Naive B cell (primary cell): ENCODE data around the gene CAPN13. TPM values are rescaled to one million over a fixed set of nuclear protein-coding genes. Genes with fewer than 3 reads are reported as not detected.
A peak's percentile ranks its signal among the peaks of the same experiment; 100 is the strongest.

Experiments used
- ATAC-seq, 2 donors: fragments of 150-1000 bp; cut with Tn5 transposase; 2 replicates each; pipeline ENCODE4 v1.10.0; 2021; ENCODE audit warnings: low read depth in 2 of 2, mild to moderate bottlenecking in 2 of 2, moderate library complexity in 2 of 2
- DNase-seq: peaks from one replicate; pipeline ENCODE4 v3.0.0; 2022
- H3K27ac Mint-ChIP-seq, 6 donors: one replicate each; pipeline ENCODE4 v1.8.0; 2020 to 2022; ENCODE audit warnings: mild to moderate bottlenecking in 6 of 6, mixed read lengths in 6 of 6, moderate library complexity in 5 of 6, inconsistent platforms in 2 of 6
- H3K27me3 Mint-ChIP-seq, 3 donors: one replicate each; pipeline ENCODE4 v1.8.0; 2021 to 2022; ENCODE audit warnings: mixed read lengths in 3 of 3, mild to moderate bottlenecking in 1 of 3
- H3K36me3 Mint-ChIP-seq, 2 donors: one replicate each; pipeline ENCODE4 v1.8.0; 2020 to 2022; ENCODE audit warnings: mixed read lengths in 2 of 2, inconsistent platforms in 1 of 2, mild to moderate bottlenecking in 1 of 2
- H3K4me1 Mint-ChIP-seq, 3 donors: one replicate each; pipeline ENCODE4 v1.8.0; 2020 to 2022; ENCODE audit warnings: mixed read lengths in 3 of 3, inconsistent platforms in 1 of 3, mild to moderate bottlenecking in 1 of 3, moderate library complexity in 1 of 3
- H3K4me3 Mint-ChIP-seq, 8 donors: one replicate each; pipeline ENCODE4 v1.8.0; 2020 to 2022; ENCODE audit warnings: mild to moderate bottlenecking in 8 of 8, mixed read lengths in 8 of 8, moderate library complexity in 8 of 8, inconsistent platforms in 2 of 8
- H3K9me3 Mint-ChIP-seq, 7 donors: one replicate each; pipeline ENCODE4 v1.8.0; 2020 to 2022; ENCODE audit warnings: mixed read lengths in 7 of 7, mild to moderate bottlenecking in 5 of 7, inconsistent platforms in 2 of 7, moderate library complexity in 1 of 7
- polyA plus RNA-seq, 6 donors: library from polyadenylated mRNA; unstranded; fragments of 300-500 nt; fragmentation: Illumina TruSeq; gene quantifications; one replicate each; pipeline ENCODE4 v1.2.3, GENCODE V29; 2021; ENCODE audit warnings: low read depth in 6 of 6

Gene CAPN13
- polyA plus RNA-seq, 6 donors from 2014 or later = not detected

- Mint-ChIP-seq H3K27me3 (no peaks in the 10 kb centered on the region), H3K4me3 (no peak overlapping the region), H3K36me3 (no peaks in the 10 kb centered on the region), H3K27ac (peak overlapping the region in 1 of 6 donors; percentile 80), H3K4me1 (peaks cover 8 to 22% (median 10%) of the 10 kb centered on the region in 3 donors), H3K9me3 (peaks cover 0 to 1% (median 0%) of the 10 kb centered on the region in 7 donors)
- DNase-seq (no peak), ATAC-seq (no peak)
Measured at GRCh38 chr2:30681022-30681421, 126.2 kb downstream of the CAPN13 start.

- H3K36me3 Mint-ChIP-seq = no peaks in the 10 kb centered on the region
- no peak overlapping the region for H3K4me3 Mint-ChIP-seq
- DNase-seq = no peak
Measured at GRCh38 chr2:30680121-30680520, 127.1 kb downstream of the CAPN13 start.

GRCh38 chr2:30679426-30680088 is 127.7 kb downstream of the CAPN13 start:
- Mint-ChIP-seq H3K27me3 (no peaks in the 10 kb centered on the region), H3K4me1 (peaks cover 8 to 22% (median 10%) of the 10 kb centered on the region in 3 donors), H3K9me3 (peaks cover 0 to 2% (median 0%) of the 10 kb centered on the region in 7 donors), H3K27ac (no peak overlapping the region), H3K36me3 (no peaks in the 10 kb centered on the region), H3K4me3 (no peak overlapping the region)
- ATAC-seq (no peak), DNase-seq (no peak)

More at GRCh38 chr2:30680121-30680520, 127.1 kb downstream of the CAPN13 start:
- no peak for ATAC-seq
- H3K9me3 Mint-ChIP-seq = peaks cover 0 to 1% (median 0%) of the 10 kb centered on the region in 7 donors
- no peaks in the 10 kb centered on the region for H3K27me3 Mint-ChIP-seq
- H3K27ac Mint-ChIP-seq = no peak overlapping the region
- H3K4me1 Mint-ChIP-seq = peaks cover 8 to 22% (median 10%) of the 10 kb centered on the region in 3 donors

GRCh38 chr2:30678410-30679137 is 128.7 kb downstream of the CAPN13 start:
- ATAC-seq (no peak), DNase-seq (no peak)
- peak overlapping the region in 1 of 8 donors; percentile 1 for H3K4me3 Mint-ChIP-seq
- peak overlapping the region in 1 of 6 donors; percentile 86 for H3K27ac Mint-ChIP-seq
- H3K36me3 Mint-ChIP-seq = no peaks in the 10 kb centered on the region
- H3K4me1 Mint-ChIP-seq = peaks cover 6 to 15% (median 6%) of the 10 kb centered on the region in 3 donors
- peaks cover 0 to 2% (median 0%) of the 10 kb centered on the region in 7 donors for H3K9me3 Mint-ChIP-seq
- H3K27me3 Mint-ChIP-seq = peaks cover 0 to 4% (median 0%) of the 10 kb centered on the region in 3 donors

DNA sequence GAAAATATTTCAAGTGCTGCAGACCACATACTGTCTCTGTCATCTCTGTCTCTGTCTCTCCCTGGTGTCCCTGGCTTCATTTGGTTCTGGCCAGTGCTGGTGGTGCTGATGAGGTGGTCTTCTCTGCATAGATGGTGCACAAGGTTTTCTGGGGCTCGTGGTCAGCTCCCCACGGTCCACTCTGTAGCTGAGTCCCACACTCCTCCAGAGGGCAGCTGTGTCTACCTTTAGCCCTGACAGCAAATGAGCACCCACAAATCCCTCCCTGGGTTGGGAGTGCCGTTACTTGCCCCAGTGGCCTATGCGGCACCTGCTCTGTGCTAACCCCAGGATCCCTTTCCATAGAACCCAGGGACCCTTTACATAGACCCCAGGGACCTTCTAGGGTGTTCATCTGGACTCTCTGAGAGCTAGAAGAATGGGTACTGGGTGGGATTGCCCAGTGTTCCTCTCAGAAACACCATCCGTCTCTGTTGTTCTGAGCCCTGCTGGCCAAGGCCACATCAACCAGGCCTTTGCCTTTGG is 129.3 kb downstream of the CAPN13 start:
- H3K4me1 Mint-ChIP-seq = peaks cover 0 to 8% (median 0%) of the 10 kb centered on the region in 3 donors
- H3K4me3 Mint-ChIP-seq = peak overlapping the region in 1 of 8 donors; percentile 31
- H3K27me3 Mint-ChIP-seq = peaks cover 0 to 6% (median 0%) of the 10 kb centered on the region in 3 donors
- H3K36me3 Mint-ChIP-seq = no peaks in the 10 kb centered on the region
- no peak for ATAC-seq
- no peak for DNase-seq
- H3K27ac Mint-ChIP-seq = peak overlapping the region in 1 of 6 donors; percentile 94
- peaks cover 0 to 2% (median 0%) of the 10 kb centered on the region in 7 donors for H3K9me3 Mint-ChIP-seq

- H3K27me3 Mint-ChIP-seq = peaks cover 0 to 6% (median 0%) of the 10 kb centered on the region in 3 donors
- DNase-seq (no peak), ATAC-seq (no peak)
- H3K4me3 Mint-ChIP-seq = no peak overlapping the region
- H3K9me3 Mint-ChIP-seq = peaks cover 0 to 7% (median 2%) of the 10 kb centered on the region in 7 donors
- H3K4me1 Mint-ChIP-seq = peaks cover 0 to 8% (median 0%) of the 10 kb centered on the region in 3 donors
- no peaks in the 10 kb centered on the region for H3K36me3 Mint-ChIP-seq
- H3K27ac Mint-ChIP-seq = peak overlapping the region in 1 of 6 donors; percentile 24
Measured at GRCh38 chr2:30677231-30677630, 130.0 kb downstream of the CAPN13 start.

DNA sequence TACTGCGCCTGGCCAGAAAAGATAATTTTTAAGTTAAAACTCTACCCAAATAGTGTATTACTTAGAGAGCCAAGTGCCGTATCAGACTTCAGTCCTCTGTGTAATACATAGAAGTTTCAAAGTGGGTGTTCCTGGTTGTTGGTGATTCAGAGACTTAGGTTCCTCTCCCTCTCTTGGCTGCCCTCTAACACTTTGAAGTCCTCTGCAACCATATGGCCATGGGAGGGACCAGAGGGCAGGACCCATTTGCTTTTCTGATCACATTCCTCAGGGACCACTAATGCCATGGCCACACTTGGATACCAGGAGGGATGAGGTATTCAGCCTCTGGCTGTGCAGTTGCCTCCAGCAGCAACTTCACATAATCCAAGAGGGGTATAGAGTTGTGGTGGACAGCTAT is 131.5 kb downstream of the CAPN13 start:
- peak overlapping the region in 1 of 8 donors; percentile 25 for H3K4me3 Mint-ChIP-seq
- DNase-seq (no peak), ATAC-seq (no peak)
- peaks cover under 1% of the 10 kb centered on the region in 2 donors for H3K36me3 Mint-ChIP-seq
- peaks cover 0 to 17% (median 7%) of the 10 kb centered on the region in 7 donors for H3K9me3 Mint-ChIP-seq
- no peak overlapping the region for H3K27ac Mint-ChIP-seq
- peaks cover 0 to 8% (median 0%) of the 10 kb centered on the region in 3 donors for H3K4me1 Mint-ChIP-seq
- H3K27me3 Mint-ChIP-seq = peaks cover 0 to 6% (median 2%) of the 10 kb centered on the region in 3 donors

GRCh38 chr2:30673127-30673526 is 134.1 kb downstream of the CAPN13 start:
- peaks cover 0 to 11% (median 6%) of the 10 kb centered on the region in 3 donors for H3K27me3 Mint-ChIP-seq
- H3K27ac Mint-ChIP-seq = no peak overlapping the region

More at GRCh38 chr2:30673127-30673526, 134.1 kb downstream of the CAPN13 start:
- Mint-ChIP-seq H3K9me3 (peaks cover 8 to 43% (median 29%) of the 10 kb centered on the region in 7 donors), H3K4me1 (peaks cover 0 to 8% (median 0%) of the 10 kb centered on the region in 3 donors), H3K4me3 (no peak overlapping the region), H3K36me3 (peaks cover 5 to 27% of the 10 kb centered on the region in 2 donors)
- DNase-seq = no peak
- no peak for ATAC-seq
